GM12891 (cell line): ENCODE data around the gene ALDH1A1.

Source experiments
- POLR2A ChIP-seq: IDR thresholded peaks from 2 replicates; pipeline ENCODE4 v1.6.1; 2011; ENCODE audit warnings: low read depth, low read length, control low read depth
- POLR2AphosphoS5 ChIP-seq: IDR thresholded peaks from 2 replicates; pipeline ENCODE4 v1.6.1; 2011; ENCODE audit warnings: low read depth, low read length, control low read depth
- TAF1 ChIP-seq: IDR thresholded peaks from 2 replicates; pipeline ENCODE4 v1.6.1; 2011; ENCODE audit warnings: low read depth, low read length, control low read depth

- TF ChIP-seq POLR2A (no peak), POLR2AphosphoS5 (no peak), TAF1 (no peak)
These were observed 7.6 kb upstream of the ALDH1A1 start for GRCh38 chr9:72960446-72960845.
